Esophagus squamous epithelium (tissue), 4 donors: Measurements from ENCODE around the gene SPP2.

Source experiments
- CTCF ChIP-seq, 6 experiments: fragments of 450-650 bp in 4 of 6; fragments of 200-600 bp in 2 of 6; sonication (generic) in 2 of 6; IDR thresholded peaks; one replicate each; pipeline ENCODE4 v1.5.1; 2016 to 2019; ENCODE audit warnings: antibody characterized with exemption in 6 of 6, mild to moderate bottlenecking in 4 of 6, moderate library complexity in 4 of 6
- POLR2A ChIP-seq, 4 donors: fragments of 450-650 bp; IDR thresholded peaks; one replicate each; pipeline ENCODE4 v1.6.1; 2017; ENCODE audit warnings: antibody characterized with exemption in 4 of 4, mild to moderate bottlenecking in 4 of 4, moderate library complexity in 3 of 4

- TF ChIP-seq POLR2A (IDR thresholded peaks at IDR 0.05), result no peak
- TF ChIP-seq CTCF (IDR thresholded peaks at IDR 0.05), result no peak
These were observed 11.2 kb downstream of the SPP2 start for GRCh38 chr2:234061624-234062257.
